Measurements from ENCODE around the gene BATF. TPM values are rescaled to one million over a fixed set of nuclear protein-coding genes. Genes with fewer than 3 reads are reported as not detected.

Gene BATF
- total and polyA plus RNA-seq, 2 of the 8 experiments (the other 6 are each of a cell fraction or from before 2014, with no cell fraction given): not detected

GRCh38 chr14:75510547-75510946 lies 11.7 kb upstream of the BATF start:
- Histone ChIP-seq H3K79me1 (ENCODE audit: low read depth, low read length) (no peaks in the 10 kb centered on the region), H3K27ac (ENCODE audit: low read depth, low read length) (no peak overlapping the region), H4K8ac (ENCODE audit: extremely low read depth, insufficient read depth, low read length) (no peak overlapping the region), H4K91ac (replicated peaks; ENCODE audit: insufficient read length, low read length) (no peak overlapping the region), H2BK120ac (replicated peaks; ENCODE audit: low read depth, low read length) (no peak overlapping the region), H2BK12ac (ENCODE audit: low read depth, low read length) (no peak overlapping the region), H3K9ac (replicated peaks in 1 of 4; ENCODE audit: extremely low read depth in 1 of 4, low read depth in 3 of 4, low read length in 3 of 4) (no peak overlapping the region), H2BK5ac (ENCODE audit: low read depth, low read length) (no peak overlapping the region), H3K36me3 (ENCODE audit: control insufficient read depth in 2 of 4, insufficient read depth in 4 of 4, low read length in 3 of 4) (no peaks in the 10 kb centered on the region), H4K20me1 (replicated peaks in 1 of 2; ENCODE audit: control insufficient read depth in 1 of 2, insufficient read depth in 2 of 2, low read length in 2 of 2) (no peaks in the 10 kb centered on the region), H3K9me3 (ENCODE audit: insufficient read depth in 2 of 2, low read depth in 1 of 2, low read length in 1 of 2) (no peaks in the 10 kb centered on the region), H3K4me3 (ENCODE audit: extremely low read depth in 1 of 4, insufficient read depth in 2 of 4, low read depth in 3 of 4, low read length in 4 of 4) (no peak overlapping the region), H3K27me3 (replicated peaks in 1 of 4; ENCODE audit: control insufficient read depth in 3 of 4, extremely low read depth in 1 of 4, insufficient read depth in 3 of 4, low read length in 3 of 4) (no peaks in the 10 kb centered on the region), H4K5ac (ENCODE audit: insufficient read length, low read depth, low read length) (no peak overlapping the region), H2AFZ (ENCODE audit: low read length) (no peak overlapping the region), H2AK5ac (ENCODE audit: low read depth, low read length) (no peak overlapping the region), H3K4ac (replicated peaks; ENCODE audit: insufficient read length, low read depth, low read length) (no peak overlapping the region), H3K14ac (ENCODE audit: insufficient read length) (no peak overlapping the region), H3K18ac (ENCODE audit: extremely low read depth, low read length) (no peak overlapping the region), H2BK20ac (ENCODE audit: low read length) (no peak overlapping the region), H3K4me1 (replicated peaks in 1 of 4; ENCODE audit: control insufficient read depth in 3 of 4, insufficient read depth in 4 of 4, low read length in 3 of 4) (peaks cover 0 to 4% (median 1%) of the 10 kb centered on the region in 4 experiments; a peak in 1 of 7 replicates), H2BK15ac (ENCODE audit: low read length) (no peak overlapping the region), H3K79me2 (ENCODE audit: control insufficient read depth in 1 of 2, insufficient read depth in 2 of 2, low read length in 2 of 2) (no peaks in the 10 kb centered on the region), H3K56ac (replicated peaks; ENCODE audit: insufficient read length, low read depth, low read length) (no peak overlapping the region), H3K23ac (ENCODE audit: insufficient read length) (no peak overlapping the region), H3K23me2 (ENCODE audit: low read depth, low read length) (no peaks in the 10 kb centered on the region), H3K4me2 (ENCODE audit: insufficient read depth in 1 of 2, low read depth in 2 of 2, low read length in 2 of 2) (no peak overlapping the region)
- no peak for FAIRE-seq
- 94% methylated on average over 1 of the region's 1 CpG; no CpG with 5 or more reads in 1 of the 2 experiments for WGBS, 2 experiments (ENCODE audit: extremely low coverage in 1 of 2, insufficient coverage in 1 of 2, insufficient read length in 1 of 2, insufficient replicate concordance in 2 of 2, low coverage in 1 of 2, low lambda C conversion rate in 2 of 2, missing lambda C conversion rate in 1 of 2)
- no peak for TF ChIP-seq SIX5 (IDR thresholded peaks at IDR 0.05; ENCODE audit: low read depth, low read length)
- no peak for TF ChIP-seq YY1 (IDR thresholded peaks at IDR 0.05; ENCODE audit: low read depth, low read length)
- no peak for TF ChIP-seq POU5F1 (IDR thresholded peaks at IDR 0.05; ENCODE audit: low read depth, low read length)
- TF ChIP-seq SIRT6 (IDR thresholded peaks at IDR 0.05; ENCODE audit: low read length): no peak
- no peak for TF ChIP-seq SP2 (IDR thresholded peaks at IDR 0.05; ENCODE audit: low read length)
- TF ChIP-seq EP300 (IDR thresholded peaks at IDR 0.05; ENCODE audit: borderline replicate concordance in 1 of 2, low read depth in 2 of 2, low read length in 2 of 2): no peak
- no peak for TF ChIP-seq CTBP2 (IDR thresholded peaks at IDR 0.05; ENCODE audit: borderline replicate concordance, insufficient read depth, insufficient read length, low read length)
- POLR2A ChIA-PET (ENCODE audit: partially characterized antibody): no interaction called here
- no peak for DNase-seq (ENCODE audit: low read depth in 1 of 2, low spot score in 2 of 2)
- CTCF ChIA-PET (ENCODE audit: partially characterized antibody): no interaction called here

Measured in H1 (cell line).